K562 (cell line): ENCODE data around the gene COL11A2. TPM values are rescaled to one million over a fixed set of nuclear protein-coding genes. Genes with fewer than 3 reads are reported as not detected.

Experiments
- ATAC-seq: fragments of 200-7000 bp; cut with Tn5 transposase; 3 replicates; pipeline ENCODE4 v1.9.1; 2020; ENCODE audit warnings: moderate library complexity
- BruUV-seq: library from RNA; stranded (reverse); fragments of 400-500 nt; replicated peaks from 2 replicates; lab custom pipeline; 2021; lab: Mats Ljungman, UMichigan
- CTCF ChIA-PET: fragments of 300-600 bp; formaldehyde crosslinking; extraction: SDS; loops from one replicate; lab custom pipeline; 2021; ENCODE audit warnings: low intra/inter-chr PET ratio; lab: Yijun Ruan, JAX
- POLR2A ChIA-PET: fragments of 300-600, 350-650 bp; sonication (Branson Sonifier 250); formaldehyde crosslinking; extraction: SDS; loops from one replicate; lab custom pipeline; 2021; ENCODE audit warnings: antibody characterized with exemption, inconsistent platforms; lab: Yijun Ruan, JAX
- DNase-seq, 4 experiments: peaks; one replicate each; pipeline versions ENCODE4 v3.0.0 to v3.0.0-alpha.2; 2011 to 2018; ENCODE audit warnings: low spot score in 3 of 4, mixed read lengths in 3 of 4; ENCODE audit errors: extremely low read depth in 1 of 4
- FAIRE-seq: peaks from 2 replicates; lab custom pipeline; 2011; peaks lifted over from hg19 to GRCh38; lab: Jason Lieb, UNC
- H2AFZ ChIP-seq: 2 replicates; pipeline ENCODE4 v1.6.0; 2011; ENCODE audit warnings: low read depth, low read length, control low read depth, inconsistent platforms
- H3K27ac ChIP-seq: fragments of 200-600 bp; 3 replicates; pipeline ENCODE4 v1.8.0; 2011; ENCODE audit warnings: low read depth, mild to moderate bottlenecking, control low read depth, inconsistent platforms, low read length, moderate library complexity, mixed read lengths; ENCODE audit errors: extremely low read depth
- H3K27me3 ChIP-seq, 2 experiments: fragments of 300-600 bp in 1 of 2; 2 replicates in 1 of 2; 3 replicates in 1 of 2; pipeline versions ENCODE4 v1.6.0 to v1.8.0; 2011; ENCODE audit warnings: inconsistent platforms in 2 of 2, low read length in 2 of 2, mild to moderate bottlenecking in 1 of 2, mixed read lengths in 1 of 2, moderate library complexity in 1 of 2; ENCODE audit not compliant: control insufficient read depth in 2 of 2, insufficient read depth in 2 of 2
- H3K36me3 ChIP-seq: fragments of 300-600 bp; 3 replicates; pipeline ENCODE4 v1.8.0; 2011; ENCODE audit warnings: mild to moderate bottlenecking, low read length, inconsistent platforms; ENCODE audit not compliant: control insufficient read depth, insufficient read depth
- H3K4me1 ChIP-seq, 2 experiments: fragments of 200-600 bp in 1 of 2; replicated peaks in 1 of 2; 2 replicates in 1 of 2; 3 replicates in 1 of 2; pipeline versions ENCODE4 v1.5.1 to v1.8.0; 2011; ENCODE audit warnings: inconsistent platforms in 2 of 2, low read length in 2 of 2, mild to moderate bottlenecking in 1 of 2, mixed read lengths in 1 of 2, moderate library complexity in 1 of 2; ENCODE audit not compliant: control insufficient read depth in 2 of 2, insufficient read depth in 2 of 2
- H3K4me2 ChIP-seq: 2 replicates; pipeline ENCODE4 v1.6.1; 2011; ENCODE audit warnings: low read length, control low read depth, inconsistent platforms, mixed read lengths; ENCODE audit not compliant: insufficient read depth
- H3K4me3 ChIP-seq: fragments of 200-600 bp; sonication (generic), shearing (Covaris generic); 2 replicates; pipeline ENCODE4 v1.5.1; 2016; ENCODE audit warnings: control low read depth, inconsistent platforms
- H3K79me2 ChIP-seq: fragments of 200-600 bp; 3 replicates; pipeline ENCODE4 v1.8.0; 2011; ENCODE audit warnings: low read length, inconsistent platforms; ENCODE audit not compliant: control insufficient read depth, insufficient read depth
- H3K9ac ChIP-seq, 2 experiments: 2 replicates each; pipeline versions ENCODE4 v1.6.0 to v1.6.1; 2011; ENCODE audit warnings: low read depth in 2 of 2, low read length in 2 of 2, control low read depth in 1 of 2, inconsistent platforms in 1 of 2, mild to moderate bottlenecking in 1 of 2, mixed read lengths in 1 of 2; ENCODE audit not compliant: insufficient read depth in 1 of 2
- H3K9me1 ChIP-seq: one replicate; pipeline ENCODE4 v1.6.0; 2011; ENCODE audit warnings: inconsistent platforms, mild to moderate bottlenecking, low read length, moderate library complexity; ENCODE audit not compliant: control insufficient read depth, insufficient read depth
- H3K9me3 ChIP-seq: replicated peaks from 2 replicates; pipeline ENCODE4 v1.5.1; 2011; ENCODE audit warnings: low read depth, low read length, inconsistent platforms; ENCODE audit not compliant: control insufficient read depth, insufficient read depth
- H4K20me1 ChIP-seq: replicated peaks from 2 replicates; pipeline ENCODE4 v1.6.1; 2011; ENCODE audit warnings: low read length, inconsistent platforms, mixed read lengths; ENCODE audit not compliant: control insufficient read depth, insufficient read depth
- BHLHE40 ChIP-seq: IDR thresholded peaks from 2 replicates; pipeline ENCODE4 v1.6.1; 2011; ENCODE audit warnings: low read length, improper control_type of control experiment
- DLX4 ChIP-seq: fragments of 250-450 bp; sonication (Bioruptor Pico); IDR thresholded peaks from 2 replicates; pipeline ENCODE4 v1.6.1; 2021; ENCODE audit warnings: mild to moderate bottlenecking
- FOSL1 ChIP-seq: fragments of 200-800 bp; sonication (Bioruptor generic); conservative IDR thresholded peaks from 2 replicates; pipeline ENCODE4 v1.6.1; 2016; ENCODE audit warnings: missing genetic modification characterization, missing compliant biosample characterization
- MYBL2 ChIP-seq, 2 experiments: fragments of 450-650 bp in 1 of 2; sonication (generic) in 1 of 2; formaldehyde crosslinking in 1 of 2; IDR thresholded peaks; 2 replicates each; pipeline versions ENCODE4 v1.6.1 to v1.8.1; 2017 to 2022; ENCODE audit warnings: borderline replicate concordance in 1 of 2, inconsistent platforms in 1 of 2, low read depth in 1 of 2, mild to moderate bottlenecking in 1 of 2, missing genetic modification reagents in 1 of 2, moderate library complexity in 1 of 2
- POU5F1 ChIP-seq: fragments of 150-350 bp; IDR thresholded peaks from 2 replicates; pipeline ENCODE4 v1.6.1; 2014; ENCODE audit warnings: borderline replicate concordance, low read length, low read depth, mild to moderate bottlenecking; ENCODE audit not compliant: partially characterized antibody
- TAF9B ChIP-seq: fragments of 450-650 bp; IDR thresholded peaks from 2 replicates; pipeline ENCODE4 v1.6.1; 2018; ENCODE audit warnings: mild to moderate bottlenecking; ENCODE audit not compliant: partially characterized antibody
- YBX1 ChIP-seq: fragments of 450-650 bp; IDR thresholded peaks from 2 replicates; pipeline ENCODE4 v1.7.1; 2016; ENCODE audit warnings: mild to moderate bottlenecking
- WGBS: fragments of 100-300 bp; shearing (Covaris generic); methylation state at CpG from one replicate; pipeline ENCODE4 v1.1.6; 2016; ENCODE audit warnings: low coverage, mixed read lengths; ENCODE audit not compliant: insufficient coverage; ENCODE audit errors: missing lambda C conversion rate; 5-methylcytosine and 5-hydroxymethylcytosine counted together
- in situ Hi-C: fragments of 300-500 bp; cut with MboI; formaldehyde crosslinking; loops from 4 replicates; pipeline ENCODE4 v1.15.0; 2018; ENCODE audit warnings: inconsistent platforms, mixed read lengths
- intact Hi-C: fragments of 100-400 bp; cut with micrococcal nuclease; formaldehyde crosslinking; loops from 2 replicates; pipeline ENCODE4 v1.14.2; 2022
- polyA plus RNA-seq, 8 experiments: library from polyadenylated mRNA; depleted of rRNA in 4 of 8; stranded (reverse) in 5 of 8; unstranded in 3 of 8; fragments of >200 nt; fragmentation: Nextera tagmentation in 2 of 8; fragmentation: Illumina TruSeq in 1 of 8; extraction: Ambion mirVana in 2 of 8; extraction: Trizol in 1 of 8; gene quantifications; 2 replicates each; pipeline versions ENCODE4 v1.2.1 to v1.2.3, GENCODE V29; 2011 to 2014; ENCODE audit warnings: inconsistent platforms in 1 of 8, missing spikeins in 1 of 8
- total RNA-seq, 7 experiments: library from RNA; depleted of rRNA in 6 of 7; stranded (reverse); fragments of >200 nt in 6 of 7; fragmentation: Illumina TruSeq in 2 of 7; extraction: Trizol in 2 of 7; gene quantifications; 2 replicates each; pipeline versions ENCODE4 v1.2.1 to v1.2.3, GENCODE V29; 2011 to 2021; ENCODE audit warnings: low replicate concordance in 1 of 7

COL11A2 gene
- total and polyA plus RNA-seq, 9 of the 15 experiments (the other 6 are each of a cell fraction or from before 2014, with no cell fraction given), result 0.04 to 0.35 (median 0.09) TPM; not detected in 1

GRCh38 chr6:33167374-33168283 is 24.6 kb downstream of the COL11A2 start:
- peak overlapping the region in 1 of 2 experiments; percentile 36; a peak in 1 of 4 replicates for H3K9ac ChIP-seq
- H4K20me1 ChIP-seq, result peaks cover 4% of the 10 kb centered on the region; the same call in 1 of the 2 replicates
- no peaks in the 10 kb centered on the region for H3K9me1 ChIP-seq
- ATAC-seq, result no peak
- H3K9me3 ChIP-seq, result no peaks in the 10 kb centered on the region
- ChIA-PET POLR2A (no interaction called here), CTCF (no interaction called here)
- no peak for FAIRE-seq
- 3% methylated on average over 15 of the region's 19 CpGs for WGBS
- no peak overlapping the region for H3K27ac ChIP-seq
- peaks cover 5 to 37% of the 10 kb centered on the region in 2 experiments; a peak in 3 of 5 replicates for H3K27me3 ChIP-seq
- no peaks in the 10 kb centered on the region for H3K79me2 ChIP-seq
- TF ChIP-seq MYBL2 (IDR thresholded peaks at IDR 0.05; ENCODE audit: low read depth), result no peak
- no peak for TF ChIP-seq MYBL2 (CRISPR knock-in tag; IDR thresholded peaks at IDR 0.05; ENCODE audit: borderline replicate concordance)
- TF ChIP-seq BHLHE40, result peak; percentile 53; the same call in 1 of the 2 replicates
- no peaks in the 10 kb centered on the region for H3K36me3 ChIP-seq
- no peak overlapping the region for H3K4me2 ChIP-seq
- H3K4me3 ChIP-seq, result no peak overlapping the region
- in situ Hi-C loops, result no loop called here
- DNase-seq, result no peak
- intact Hi-C loops, result no loop called here
- H3K4me1 ChIP-seq, result peaks cover 0 to 18% of the 10 kb centered on the region in 2 experiments; a peak in 1 of 5 replicates
- no TSS peak for BruUV-seq
- H2AFZ ChIP-seq, result no peak overlapping the region

GRCh38 chr6:33166811-33167210 is 25.5 kb downstream of the COL11A2 start:
- Histone ChIP-seq H3K4me2 (no peak overlapping the region), H2AFZ (no peak overlapping the region), H4K20me1 (peaks cover 4% of the 10 kb centered on the region; the same call in 1 of the 2 replicates), H3K27me3 (peaks cover 5 to 43% of the 10 kb centered on the region in 2 experiments; a peak in 3 of 5 replicates), H3K9ac (no peak overlapping the region), H3K27ac (no peak overlapping the region), H3K79me2 (no peaks in the 10 kb centered on the region), H3K36me3 (no peaks in the 10 kb centered on the region), H3K9me1 (no peaks in the 10 kb centered on the region), H3K4me3 (no peak overlapping the region), H3K4me1 (peaks cover 4 to 22% of the 10 kb centered on the region in 2 experiments; a peak in 3 of 5 replicates), H3K9me3 (no peaks in the 10 kb centered on the region)
- WGBS, result 0% methylated on average over 6 of the region's 7 CpGs
- TF ChIP-seq FOSL1 (tag), result no peak
- TF ChIP-seq DLX4 (CRISPR knock-in tag), result no peak
- no peak for TF ChIP-seq TAF9B
- no peak for TF ChIP-seq YBX1
- TF ChIP-seq POU5F1, result no peak
- ChIA-PET POLR2A (no interaction called here), CTCF (no interaction called here)
- FAIRE-seq (no peak), ATAC-seq (no peak), DNase-seq (no peak)
- BruUV-seq, result no TSS peak
- intact Hi-C loops (no loop called here), in situ Hi-C loops (no loop called here)
